ENCODE data around the gene PRM3. TPM values are rescaled to one million over a fixed set of nuclear protein-coding genes. Genes with fewer than 3 reads are reported as not detected.

The PRM3 gene
- total and polyA plus RNA-seq, 2 donors (not counting 1 experiment from before 2014, with no cell fraction given) = not detected

DNA sequence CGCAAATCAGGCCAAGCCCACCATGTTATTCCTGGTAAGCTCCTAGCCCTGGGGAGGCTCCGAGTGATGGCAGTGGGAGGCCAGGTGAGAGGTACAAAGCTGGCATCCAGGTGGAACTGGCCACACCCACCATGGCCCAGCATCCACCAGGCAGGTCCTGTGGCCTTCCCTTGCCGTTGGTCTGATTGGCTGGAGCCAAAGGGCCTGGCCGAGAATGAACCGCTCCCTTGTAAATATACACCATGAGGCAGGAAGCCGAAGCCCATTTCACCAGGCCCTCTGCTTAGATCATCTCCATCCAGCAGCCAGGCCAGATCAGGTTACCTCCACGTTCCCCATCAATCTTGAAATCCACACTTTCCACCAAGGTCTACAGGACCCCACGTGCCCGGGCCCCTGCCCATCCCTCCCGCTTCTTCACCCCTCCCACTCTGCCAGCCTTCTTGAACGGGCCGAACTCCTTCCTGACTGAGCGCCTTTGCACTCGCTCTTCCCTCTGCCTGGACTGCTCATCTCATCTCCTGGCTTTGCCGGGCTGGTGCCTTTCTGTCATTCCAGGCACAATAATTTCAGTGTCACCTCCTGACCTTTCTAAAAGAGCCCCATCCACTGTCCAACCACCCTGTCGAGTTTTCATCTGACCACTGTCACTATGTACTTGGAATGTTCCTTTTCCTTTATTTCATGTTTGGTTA is 23.2 kb downstream of the PRM3 start:
- H3K79me2 ChIP-seq (ENCODE audit: control insufficient read depth, insufficient read depth, low read length) = peaks cover 29% of the 10 kb centered on the region
- no peaks in the 10 kb centered on the region for H3K27me3 ChIP-seq (ENCODE audit: control insufficient read depth, insufficient read depth, low read length)
- H3K4me2 ChIP-seq (ENCODE audit: extremely low read depth, insufficient read depth, low read length) = no peak overlapping the region
- no peaks in the 10 kb centered on the region for H3K9me3 ChIP-seq (ENCODE audit: control insufficient read depth, insufficient read depth, low read depth, low read length)
- no peak overlapping the region for H2AFZ ChIP-seq (ENCODE audit: low read length)
- no peak overlapping the region for H3K4me3 ChIP-seq (replicated peaks in 1 of 4; ENCODE audit: control extremely low read depth in 1 of 4, insufficient read depth in 1 of 4, low read depth in 3 of 4, low read length in 4 of 4)
- H4K20me1 ChIP-seq (ENCODE audit: control insufficient read depth, extremely low read depth, insufficient read depth, low read length) = no peaks in the 10 kb centered on the region
- TF ChIP-seq, protein P1, sequence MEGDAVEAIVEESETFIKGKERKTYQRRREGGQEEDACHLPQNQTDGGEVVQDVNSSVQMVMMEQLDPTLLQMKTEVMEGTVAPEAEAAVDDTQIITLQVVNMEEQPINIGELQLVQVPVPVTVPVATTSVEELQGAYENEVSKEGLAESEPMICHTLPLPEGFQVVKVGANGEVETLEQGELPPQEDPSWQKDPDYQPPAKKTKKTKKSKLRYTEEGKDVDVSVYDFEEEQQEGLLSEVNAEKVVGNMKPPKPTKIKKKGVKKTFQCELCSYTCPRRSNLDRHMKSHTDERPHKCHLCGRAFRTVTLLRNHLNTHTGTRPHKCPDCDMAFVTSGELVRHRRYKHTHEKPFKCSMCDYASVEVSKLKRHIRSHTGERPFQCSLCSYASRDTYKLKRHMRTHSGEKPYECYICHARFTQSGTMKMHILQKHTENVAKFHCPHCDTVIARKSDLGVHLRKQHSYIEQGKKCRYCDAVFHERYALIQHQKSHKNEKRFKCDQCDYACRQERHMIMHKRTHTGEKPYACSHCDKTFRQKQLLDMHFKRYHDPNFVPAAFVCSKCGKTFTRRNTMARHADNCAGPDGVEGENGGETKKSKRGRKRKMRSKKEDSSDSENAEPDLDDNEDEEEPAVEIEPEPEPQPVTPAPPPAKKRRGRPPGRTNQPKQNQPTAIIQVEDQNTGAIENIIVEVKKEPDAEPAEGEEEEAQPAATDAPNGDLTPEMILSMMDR (conservative IDR thresholded peaks at IDR 0.05 in 1 of 2, IDR thresholded peaks at IDR 0.05 in 1 of 2; ENCODE audit: low read depth in 1 of 2, low read length in 2 of 2) = no peak
- TF ChIP-seq EZH2 (IDR thresholded peaks at IDR 0.05; ENCODE audit: low read length, missing control alignments) = no peak
- peaks cover 20% of the 10 kb centered on the region for H3K36me3 ChIP-seq (ENCODE audit: control insufficient read depth, insufficient read depth, low read length)
- peak overlapping the region; percentile 8 for H3K27ac ChIP-seq (ENCODE audit: insufficient read depth, low read length)
- DNase-seq (ENCODE audit: low read depth in 2 of 2) = peak in 1 of 2 donors; percentile 76
- peaks cover 10% of the 10 kb centered on the region for H3K4me1 ChIP-seq (ENCODE audit: control insufficient read depth, extremely low read depth, insufficient read depth, low read length)
- no peak overlapping the region for H3K9ac ChIP-seq (ENCODE audit: insufficient read depth, low read length)

DNA sequence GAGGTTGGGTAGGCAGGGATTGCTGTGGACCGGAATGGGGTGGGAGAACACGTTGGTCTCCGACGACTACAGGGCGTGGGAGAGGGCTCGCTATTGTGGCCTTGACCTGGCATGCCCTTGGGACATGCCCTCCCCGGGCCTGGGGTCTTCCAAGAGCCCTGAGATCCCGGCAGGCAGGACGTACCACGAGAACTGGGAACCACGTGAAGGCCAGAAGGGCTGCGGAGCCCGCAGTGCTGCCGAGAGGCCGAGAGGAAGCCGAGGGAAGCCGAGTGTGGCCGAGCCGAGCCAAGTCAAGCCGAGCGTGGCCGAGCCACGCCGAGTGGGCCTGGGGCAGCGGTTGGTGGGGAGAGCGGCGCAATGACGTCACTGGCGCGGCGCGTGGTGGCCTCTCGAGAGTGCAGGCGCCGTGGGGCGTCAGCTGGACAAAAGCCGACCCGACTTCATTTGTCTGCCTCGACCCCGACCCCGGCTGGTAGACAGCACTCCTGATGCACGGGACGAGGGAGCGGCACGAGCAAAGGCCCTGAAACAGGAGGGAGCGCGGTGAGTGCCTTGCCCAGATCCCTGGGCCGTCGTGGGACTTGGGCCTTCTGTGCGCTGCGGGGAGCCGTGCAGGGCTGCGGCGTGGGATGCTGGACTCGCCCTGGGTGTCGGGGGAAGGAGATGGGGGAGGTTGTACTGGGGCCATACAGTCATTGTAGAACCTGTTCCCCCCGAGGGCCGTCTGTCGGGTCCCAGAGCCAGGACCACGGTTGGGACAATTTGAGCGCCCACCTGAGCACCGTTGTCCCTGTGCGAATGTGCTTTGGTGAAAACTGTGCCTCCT is 24.0 kb downstream of the PRM3 start:
- Histone ChIP-seq H4K20me1 (ENCODE audit: control insufficient read depth, extremely low read depth, insufficient read depth, low read length) (no peaks in the 10 kb centered on the region), H3K9ac (ENCODE audit: insufficient read depth, low read length) (no peak overlapping the region), H3K27ac (ENCODE audit: insufficient read depth, low read length) (no peak overlapping the region), H3K27me3 (ENCODE audit: control insufficient read depth, insufficient read depth, low read length) (no peaks in the 10 kb centered on the region), H3K4me1 (ENCODE audit: control insufficient read depth, extremely low read depth, insufficient read depth, low read length) (peaks cover 10% of the 10 kb centered on the region), H2AFZ (ENCODE audit: low read length) (no peak overlapping the region), H3K4me3 (replicated peaks in 1 of 4; ENCODE audit: control extremely low read depth in 1 of 4, insufficient read depth in 1 of 4, low read depth in 3 of 4, low read length in 4 of 4) (no peak overlapping the region), H3K79me2 (ENCODE audit: control insufficient read depth, insufficient read depth, low read length) (peaks cover 21% of the 10 kb centered on the region), H3K36me3 (ENCODE audit: control insufficient read depth, insufficient read depth, low read length) (peaks cover 14% of the 10 kb centered on the region), H3K9me3 (ENCODE audit: control insufficient read depth, insufficient read depth, low read depth, low read length) (no peaks in the 10 kb centered on the region), H3K4me2 (ENCODE audit: extremely low read depth, insufficient read depth, low read length) (no peak overlapping the region)
- no peak for DNase-seq (ENCODE audit: low read depth in 2 of 2)
- no peak for TF ChIP-seq EZH2 (IDR thresholded peaks at IDR 0.05; ENCODE audit: low read length, missing control alignments)
- TF ChIP-seq, protein P1 (conservative IDR thresholded peaks at IDR 0.05 in 1 of 2, IDR thresholded peaks at IDR 0.05 in 1 of 2; ENCODE audit: low read depth in 1 of 2, low read length in 2 of 2) = no peak

DNA sequence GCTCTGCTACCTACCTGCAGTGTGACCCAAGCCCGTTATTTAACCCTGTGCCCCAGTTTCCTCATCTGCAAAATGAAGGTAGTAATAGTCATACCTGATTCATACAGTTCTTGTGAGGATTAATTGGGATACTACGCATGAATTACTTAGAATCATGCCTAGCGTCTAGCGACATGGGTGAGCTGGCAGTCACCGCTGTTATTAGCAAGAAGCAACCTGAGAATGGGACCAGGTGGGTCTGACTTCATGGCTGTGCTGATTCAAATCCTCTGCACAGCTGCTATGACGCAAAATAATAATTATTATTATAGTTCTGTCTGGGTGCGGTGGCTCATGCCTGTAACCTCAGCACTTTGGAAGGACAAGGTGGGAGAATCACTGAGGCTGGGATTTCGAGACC is 25.3 kb downstream of the PRM3 start:
- H3K4me2 ChIP-seq (ENCODE audit: extremely low read depth, insufficient read depth, low read length) = no peak overlapping the region
- H3K27me3 ChIP-seq (ENCODE audit: control insufficient read depth, insufficient read depth, low read length) = peaks cover 2% of the 10 kb centered on the region
- H3K4me1 ChIP-seq (ENCODE audit: control insufficient read depth, extremely low read depth, insufficient read depth, low read length) = peaks cover 4% of the 10 kb centered on the region
- H3K9ac ChIP-seq (ENCODE audit: insufficient read depth, low read length) = no peak overlapping the region
- no peak overlapping the region for H3K4me3 ChIP-seq (replicated peaks in 1 of 4; ENCODE audit: control extremely low read depth in 1 of 4, insufficient read depth in 1 of 4, low read depth in 3 of 4, low read length in 4 of 4)
- no peak overlapping the region for H2AFZ ChIP-seq (ENCODE audit: low read length)
- no peaks in the 10 kb centered on the region for H3K9me3 ChIP-seq (ENCODE audit: control insufficient read depth, insufficient read depth, low read depth, low read length)
- no peak overlapping the region for H3K27ac ChIP-seq (ENCODE audit: insufficient read depth, low read length)
- no peak for DNase-seq (ENCODE audit: low read depth in 2 of 2)
- peaks cover 8% of the 10 kb centered on the region for H3K79me2 ChIP-seq (ENCODE audit: control insufficient read depth, insufficient read depth, low read length)
- H4K20me1 ChIP-seq (ENCODE audit: control insufficient read depth, extremely low read depth, insufficient read depth, low read length) = no peaks in the 10 kb centered on the region
- H3K36me3 ChIP-seq (ENCODE audit: control insufficient read depth, insufficient read depth, low read length) = peaks cover 8% of the 10 kb centered on the region
- TF ChIP-seq, protein P1 (conservative IDR thresholded peaks at IDR 0.05 in 1 of 2, IDR thresholded peaks at IDR 0.05 in 1 of 2; ENCODE audit: low read depth in 1 of 2, low read length in 2 of 2) = no peak
- no peak for TF ChIP-seq EZH2 (IDR thresholded peaks at IDR 0.05; ENCODE audit: low read length, missing control alignments)
